ENCODE measurements around the gene BMPER. TPM values are rescaled to one million over a fixed set of nuclear protein-coding genes. Genes with fewer than 3 reads are reported as not detected.

The BMPER gene
- total RNA-seq, 1 donor, result 0.21 TPM

- Histone ChIP-seq H3K27me3 (ENCODE audit: insufficient read depth, low read length) (no peaks in the 10 kb centered on the region), H3K9me3 (ENCODE audit: low read depth, low read length) (no peaks in the 10 kb centered on the region), H3K4me3 (ENCODE audit: low read length) (no peak overlapping the region), H3K4me1 (ENCODE audit: insufficient read depth, low read length) (no peaks in the 10 kb centered on the region)
Observed at GRCh38 chr7:34061149-34061548, 155.8 kb downstream of the BMPER start.

- H3K9me3 ChIP-seq (ENCODE audit: low read depth, low read length), result no peaks in the 10 kb centered on the region
- no peak overlapping the region for H3K4me3 ChIP-seq (ENCODE audit: low read length)
- H3K27me3 ChIP-seq (ENCODE audit: insufficient read depth, low read length), result no peaks in the 10 kb centered on the region
- H3K4me1 ChIP-seq (ENCODE audit: insufficient read depth, low read length), result no peaks in the 10 kb centered on the region
Observed at GRCh38 chr7:34062341-34062740, 157.0 kb downstream of the BMPER start.

GRCh38 chr7:34062826-34063225 is 157.5 kb downstream of the BMPER start:
- H3K27me3 ChIP-seq (ENCODE audit: insufficient read depth, low read length), result no peaks in the 10 kb centered on the region
- no peak overlapping the region for H3K4me3 ChIP-seq (ENCODE audit: low read length)
- no peaks in the 10 kb centered on the region for H3K9me3 ChIP-seq (ENCODE audit: low read depth, low read length)
- no peaks in the 10 kb centered on the region for H3K4me1 ChIP-seq (ENCODE audit: insufficient read depth, low read length)

- Histone ChIP-seq H3K4me3 (ENCODE audit: low read length) (no peak overlapping the region), H3K9me3 (ENCODE audit: low read depth, low read length) (no peaks in the 10 kb centered on the region), H3K27me3 (ENCODE audit: insufficient read depth, low read length) (no peaks in the 10 kb centered on the region), H3K4me1 (ENCODE audit: insufficient read depth, low read length) (no peaks in the 10 kb centered on the region)
Observed at GRCh38 chr7:34064519-34065158, 159.3 kb downstream of the BMPER start.

- Histone ChIP-seq H3K4me3 (ENCODE audit: low read length) (no peak overlapping the region), H3K27me3 (ENCODE audit: insufficient read depth, low read length) (no peaks in the 10 kb centered on the region), H3K4me1 (ENCODE audit: insufficient read depth, low read length) (no peaks in the 10 kb centered on the region), H3K9me3 (ENCODE audit: low read depth, low read length) (no peaks in the 10 kb centered on the region)
Observed at GRCh38 chr7:34066411-34066810, 161.1 kb downstream of the BMPER start.

GRCh38 chr7:34067005-34067778 is 161.9 kb downstream of the BMPER start:
- H3K9me3 ChIP-seq (ENCODE audit: low read depth, low read length), result no peaks in the 10 kb centered on the region
- no peaks in the 10 kb centered on the region for H3K27me3 ChIP-seq (ENCODE audit: insufficient read depth, low read length)
- no peaks in the 10 kb centered on the region for H3K4me1 ChIP-seq (ENCODE audit: insufficient read depth, low read length)
- no peak overlapping the region for H3K4me3 ChIP-seq (ENCODE audit: low read length)

GRCh38 chr7:34069676-34070075 is 164.3 kb downstream of the BMPER start:
- Histone ChIP-seq H3K4me1 (ENCODE audit: insufficient read depth, low read length) (no peaks in the 10 kb centered on the region), H3K4me3 (ENCODE audit: low read length) (no peak overlapping the region), H3K27me3 (ENCODE audit: insufficient read depth, low read length) (no peaks in the 10 kb centered on the region)

GRCh38 chr7:34070511-34071323 is 165.4 kb downstream of the BMPER start:
- no peak overlapping the region for H3K4me3 ChIP-seq (ENCODE audit: low read length)
- H3K4me1 ChIP-seq (ENCODE audit: insufficient read depth, low read length), result no peaks in the 10 kb centered on the region
- no peaks in the 10 kb centered on the region for H3K27me3 ChIP-seq (ENCODE audit: insufficient read depth, low read length)
- no peaks in the 10 kb centered on the region for H3K9me3 ChIP-seq (ENCODE audit: low read depth, low read length)

More at GRCh38 chr7:34069676-34070075, 164.3 kb downstream of the BMPER start:
- no peaks in the 10 kb centered on the region for H3K9me3 ChIP-seq (ENCODE audit: low read depth, low read length)

- Histone ChIP-seq H3K4me1 (ENCODE audit: insufficient read depth, low read length) (no peaks in the 10 kb centered on the region), H3K9me3 (ENCODE audit: low read depth, low read length) (no peaks in the 10 kb centered on the region), H3K4me3 (ENCODE audit: low read length) (no peak overlapping the region), H3K27me3 (ENCODE audit: insufficient read depth, low read length) (no peaks in the 10 kb centered on the region)
Observed at GRCh38 chr7:34073676-34074075, 168.3 kb downstream of the BMPER start.

GRCh38 chr7:34074421-34074820 is 169.1 kb downstream of the BMPER start:
- H3K4me3 ChIP-seq (ENCODE audit: low read length), result no peak overlapping the region
- H3K9me3 ChIP-seq (ENCODE audit: low read depth, low read length), result no peaks in the 10 kb centered on the region
- no peaks in the 10 kb centered on the region for H3K27me3 ChIP-seq (ENCODE audit: insufficient read depth, low read length)
- no peaks in the 10 kb centered on the region for H3K4me1 ChIP-seq (ENCODE audit: insufficient read depth, low read length)

GRCh38 chr7:34075523-34076370 is 170.4 kb downstream of the BMPER start:
- H3K4me3 ChIP-seq (ENCODE audit: low read length), result no peak overlapping the region
- no peaks in the 10 kb centered on the region for H3K4me1 ChIP-seq (ENCODE audit: insufficient read depth, low read length)
- H3K27me3 ChIP-seq (ENCODE audit: insufficient read depth, low read length), result no peaks in the 10 kb centered on the region
- no peaks in the 10 kb centered on the region for H3K9me3 ChIP-seq (ENCODE audit: low read depth, low read length)

GRCh38 chr7:34077168-34077567 is 171.8 kb downstream of the BMPER start:
- no peaks in the 10 kb centered on the region for H3K27me3 ChIP-seq (ENCODE audit: insufficient read depth, low read length)

GRCh38 chr7:34078864-34079263 is 173.5 kb downstream of the BMPER start:
- H3K9me3 ChIP-seq (ENCODE audit: low read depth, low read length), result no peaks in the 10 kb centered on the region
- H3K4me3 ChIP-seq (ENCODE audit: low read length), result no peak overlapping the region
- H3K4me1 ChIP-seq (ENCODE audit: insufficient read depth, low read length), result no peaks in the 10 kb centered on the region
- no peaks in the 10 kb centered on the region for H3K27me3 ChIP-seq (ENCODE audit: insufficient read depth, low read length)

More at GRCh38 chr7:34077168-34077567, 171.8 kb downstream of the BMPER start:
- Histone ChIP-seq H3K9me3 (ENCODE audit: low read depth, low read length) (no peaks in the 10 kb centered on the region), H3K4me3 (ENCODE audit: low read length) (no peak overlapping the region), H3K4me1 (ENCODE audit: insufficient read depth, low read length) (no peaks in the 10 kb centered on the region)

- Histone ChIP-seq H3K9me3 (ENCODE audit: low read depth, low read length) (no peaks in the 10 kb centered on the region), H3K4me1 (ENCODE audit: insufficient read depth, low read length) (no peaks in the 10 kb centered on the region), H3K27me3 (ENCODE audit: insufficient read depth, low read length) (no peaks in the 10 kb centered on the region), H3K4me3 (ENCODE audit: low read length) (no peak overlapping the region)
Observed at GRCh38 chr7:34080513-34080912, 175.2 kb downstream of the BMPER start.
